Cardiac muscle cell (in vitro differentiated cells and primary cell): ENCODE measurements around the gene PLA2G2D. TPM values are rescaled to one million over a fixed set of nuclear protein-coding genes. Genes with fewer than 3 reads are reported as not detected.

ENCODE experiments used
- DNase-seq, 2 donors: peaks; one replicate each; pipeline versions ENCODE4 v3.0.0 to v3.0.0-alpha.2; 2010 to 2017; ENCODE audit warnings: low read depth in 1 of 2, low spot score in 1 of 2
- H3K27ac ChIP-seq: fragments of 200-600 bp; sonication (generic); 2 replicates; pipeline ENCODE4 v1.5.1; 2016
- H3K27me3 ChIP-seq: fragments of 200-600 bp; sonication (generic); 2 replicates; pipeline ENCODE4 v1.6.0; 2016; ENCODE audit warnings: control low read depth
- H3K36me3 ChIP-seq: fragments of 200-600 bp; sonication (generic); 2 replicates; pipeline ENCODE4 v1.5.1; 2016; ENCODE audit warnings: control low read depth
- H3K4me1 ChIP-seq: fragments of 200-600 bp; sonication (generic); 2 replicates; pipeline ENCODE4 v1.8.1; 2017; ENCODE audit warnings: low read depth, mild to moderate bottlenecking, mixed run types
- H3K4me3 ChIP-seq: fragments of 200-600 bp; sonication (generic); 2 replicates; pipeline ENCODE4 v1.5.1; 2016; ENCODE audit warnings: mild to moderate bottlenecking
- H3K9me3 ChIP-seq: fragments of 200-600 bp; sonication (generic); 2 replicates; pipeline ENCODE4 v1.5.1; 2017; ENCODE audit warnings: low read depth, mild to moderate bottlenecking, control low read depth
- polyA plus RNA-seq: library from polyadenylated mRNA; unstranded; fragments of >200 nt; fragmentation: Nextera tagmentation; extraction: Ambion mirVana; gene quantifications from 2 replicates; pipeline ENCODE4 v1.2.1, GENCODE V29; 2016
- total RNA-seq: library from RNA; depleted of rRNA; stranded (reverse); fragments of >200 nt; gene quantifications from 2 replicates; pipeline ENCODE4 v1.2.3, GENCODE V29; 2016
- TF ChIP-seq, protein P1 (sequence below): IDR thresholded peaks from 2 replicates; pipeline ENCODE4 v1.5.1; 2012; ENCODE audit warnings: low read depth, mild to moderate bottlenecking, low read length

Gene PLA2G2D
- total and polyA plus RNA-seq, 2 experiments from 2014 or later, result not detected

DNA sequence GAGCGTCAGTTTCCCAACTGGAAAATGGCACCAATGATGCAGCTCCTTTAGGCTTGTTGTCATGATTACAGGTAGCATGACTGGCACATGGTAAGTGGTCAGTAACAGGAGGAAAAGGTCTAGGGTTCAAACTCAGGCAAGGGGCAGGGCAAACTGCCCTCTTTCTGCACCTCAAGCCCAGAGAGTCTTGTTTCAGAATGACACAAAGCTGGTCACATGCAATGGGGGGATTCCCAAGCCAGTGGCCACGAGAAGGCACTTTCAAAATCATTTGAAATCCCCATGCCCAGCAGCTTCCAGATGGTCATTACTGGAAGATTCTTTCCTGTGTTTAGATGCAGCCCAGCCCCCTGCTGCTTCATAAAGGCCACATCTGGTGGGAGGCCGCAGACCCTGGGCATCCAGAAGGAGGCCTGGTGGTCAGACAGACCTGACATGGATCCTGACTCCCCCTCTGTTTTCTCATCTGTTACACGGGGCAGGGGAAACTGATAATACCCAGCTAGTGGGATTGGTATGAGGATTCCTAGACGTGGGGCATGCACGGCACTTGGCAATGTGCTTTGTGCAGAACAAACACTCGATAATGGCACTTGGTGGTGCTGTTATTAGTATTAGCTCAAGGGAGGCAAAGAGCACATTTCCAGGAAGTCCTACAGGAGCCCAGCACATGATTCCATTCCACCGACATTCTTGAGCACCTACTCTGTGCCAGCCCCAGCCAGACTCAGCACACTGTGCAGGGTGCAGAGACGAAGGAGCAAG lies 6.9 kb upstream of the PLA2G2D start:
- H3K4me1 ChIP-seq, result no peaks in the 10 kb centered on the region
- no peak overlapping the region for H3K4me3 ChIP-seq
- no peaks in the 10 kb centered on the region for H3K36me3 ChIP-seq
- no peak for DNase-seq
- H3K9me3 ChIP-seq, result no peaks in the 10 kb centered on the region
- TF ChIP-seq, protein P1, sequence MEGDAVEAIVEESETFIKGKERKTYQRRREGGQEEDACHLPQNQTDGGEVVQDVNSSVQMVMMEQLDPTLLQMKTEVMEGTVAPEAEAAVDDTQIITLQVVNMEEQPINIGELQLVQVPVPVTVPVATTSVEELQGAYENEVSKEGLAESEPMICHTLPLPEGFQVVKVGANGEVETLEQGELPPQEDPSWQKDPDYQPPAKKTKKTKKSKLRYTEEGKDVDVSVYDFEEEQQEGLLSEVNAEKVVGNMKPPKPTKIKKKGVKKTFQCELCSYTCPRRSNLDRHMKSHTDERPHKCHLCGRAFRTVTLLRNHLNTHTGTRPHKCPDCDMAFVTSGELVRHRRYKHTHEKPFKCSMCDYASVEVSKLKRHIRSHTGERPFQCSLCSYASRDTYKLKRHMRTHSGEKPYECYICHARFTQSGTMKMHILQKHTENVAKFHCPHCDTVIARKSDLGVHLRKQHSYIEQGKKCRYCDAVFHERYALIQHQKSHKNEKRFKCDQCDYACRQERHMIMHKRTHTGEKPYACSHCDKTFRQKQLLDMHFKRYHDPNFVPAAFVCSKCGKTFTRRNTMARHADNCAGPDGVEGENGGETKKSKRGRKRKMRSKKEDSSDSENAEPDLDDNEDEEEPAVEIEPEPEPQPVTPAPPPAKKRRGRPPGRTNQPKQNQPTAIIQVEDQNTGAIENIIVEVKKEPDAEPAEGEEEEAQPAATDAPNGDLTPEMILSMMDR, result no peak
- no peak overlapping the region for H3K27ac ChIP-seq
- peaks cover 5% of the 10 kb centered on the region for H3K27me3 ChIP-seq

DNA sequence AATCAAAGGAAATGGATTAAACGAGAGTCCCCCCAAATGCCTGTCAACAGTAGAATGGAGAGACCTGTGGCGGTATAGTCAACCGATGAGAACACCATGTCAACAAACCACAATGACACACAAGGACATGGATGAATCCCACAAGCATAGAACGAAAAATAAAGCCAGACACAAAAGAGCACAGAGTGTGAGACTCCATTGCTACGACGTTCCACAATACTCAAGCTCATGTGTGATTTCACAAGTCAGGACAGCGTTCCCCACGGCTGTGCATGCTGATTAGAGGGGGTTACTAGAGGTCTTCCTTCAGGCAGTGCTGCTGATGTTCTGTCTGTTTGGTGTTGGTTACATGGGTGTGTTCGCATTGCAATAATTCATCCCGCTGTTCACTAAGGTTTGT lies 5.8 kb upstream of the PLA2G2D start:
- DNase-seq, result peak in 1 of 2 donors; percentile 40
- no peak overlapping the region for H3K4me3 ChIP-seq
- H3K9me3 ChIP-seq, result no peaks in the 10 kb centered on the region
- no peaks in the 10 kb centered on the region for H3K4me1 ChIP-seq
- no peaks in the 10 kb centered on the region for H3K36me3 ChIP-seq
- H3K27me3 ChIP-seq, result peaks cover 10% of the 10 kb centered on the region
- TF ChIP-seq, protein P1, result no peak
- no peak overlapping the region for H3K27ac ChIP-seq

GRCh38 chr1:20124456-20125057 lies 5.2 kb upstream of the PLA2G2D start:
- Histone ChIP-seq H3K36me3 (no peaks in the 10 kb centered on the region), H3K4me1 (no peaks in the 10 kb centered on the region), H3K4me3 (no peak overlapping the region), H3K27ac (no peak overlapping the region), H3K9me3 (no peaks in the 10 kb centered on the region), H3K27me3 (peaks cover 10% of the 10 kb centered on the region)
- TF ChIP-seq, protein P1, result no peak
- peak in 1 of 2 donors; percentile 91 for DNase-seq

GRCh38 chr1:20123722-20124455 lies 4.6 kb upstream of the PLA2G2D start:
- TF ChIP-seq, protein P1, result no peak
- Histone ChIP-seq H3K36me3 (no peaks in the 10 kb centered on the region), H3K4me1 (no peaks in the 10 kb centered on the region), H3K27ac (no peak overlapping the region), H3K4me3 (no peak overlapping the region), H3K27me3 (peaks cover 15% of the 10 kb centered on the region), H3K9me3 (no peaks in the 10 kb centered on the region)
- peak in 1 of 2 donors; percentile 21 for DNase-seq

DNA sequence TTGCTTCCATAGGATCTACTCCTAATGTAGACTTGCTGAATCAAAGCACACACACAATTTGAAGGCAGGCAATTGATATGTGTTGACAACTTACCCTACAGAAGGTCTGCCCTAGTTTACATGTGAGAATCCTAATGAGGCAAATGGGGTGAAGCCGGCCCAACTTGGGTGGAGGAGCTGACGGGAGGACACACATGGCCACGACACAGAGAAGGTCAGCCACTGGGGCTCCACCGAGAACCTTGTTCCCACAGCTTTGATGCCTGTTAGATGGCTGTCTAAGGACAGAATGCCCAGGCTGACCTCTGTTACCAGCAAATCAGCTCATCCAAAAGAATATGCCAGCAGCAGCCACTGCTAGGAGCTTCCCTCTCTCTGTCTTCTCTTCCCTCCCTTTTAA lies 1.5 kb upstream of the PLA2G2D start:
- H3K36me3 ChIP-seq, result no peaks in the 10 kb centered on the region
- peaks cover 17% of the 10 kb centered on the region for H3K27me3 ChIP-seq
- no peak overlapping the region for H3K27ac ChIP-seq
- DNase-seq, result no peak
- H3K9me3 ChIP-seq, result no peaks in the 10 kb centered on the region
- TF ChIP-seq, protein P1, result no peak
- no peak overlapping the region for H3K4me3 ChIP-seq
- H3K4me1 ChIP-seq, result no peaks in the 10 kb centered on the region
